Measurements from ENCODE around the gene CACNG6. TPM values are rescaled to one million over a fixed set of nuclear protein-coding genes. Genes with fewer than 3 reads are reported as not detected.

CACNG6 gene
- total RNA-seq, 2 experiments from 2014 or later = 1.2 to 4.9 TPM

GRCh38 chr19:54017261-54017660 is 25.8 kb downstream of the CACNG6 start:
- TF ChIP-seq, protein P1, sequence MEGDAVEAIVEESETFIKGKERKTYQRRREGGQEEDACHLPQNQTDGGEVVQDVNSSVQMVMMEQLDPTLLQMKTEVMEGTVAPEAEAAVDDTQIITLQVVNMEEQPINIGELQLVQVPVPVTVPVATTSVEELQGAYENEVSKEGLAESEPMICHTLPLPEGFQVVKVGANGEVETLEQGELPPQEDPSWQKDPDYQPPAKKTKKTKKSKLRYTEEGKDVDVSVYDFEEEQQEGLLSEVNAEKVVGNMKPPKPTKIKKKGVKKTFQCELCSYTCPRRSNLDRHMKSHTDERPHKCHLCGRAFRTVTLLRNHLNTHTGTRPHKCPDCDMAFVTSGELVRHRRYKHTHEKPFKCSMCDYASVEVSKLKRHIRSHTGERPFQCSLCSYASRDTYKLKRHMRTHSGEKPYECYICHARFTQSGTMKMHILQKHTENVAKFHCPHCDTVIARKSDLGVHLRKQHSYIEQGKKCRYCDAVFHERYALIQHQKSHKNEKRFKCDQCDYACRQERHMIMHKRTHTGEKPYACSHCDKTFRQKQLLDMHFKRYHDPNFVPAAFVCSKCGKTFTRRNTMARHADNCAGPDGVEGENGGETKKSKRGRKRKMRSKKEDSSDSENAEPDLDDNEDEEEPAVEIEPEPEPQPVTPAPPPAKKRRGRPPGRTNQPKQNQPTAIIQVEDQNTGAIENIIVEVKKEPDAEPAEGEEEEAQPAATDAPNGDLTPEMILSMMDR (conservative IDR thresholded peaks at IDR 0.05; ENCODE audit: low read length) = no peak
- no peak for TF ChIP-seq EZH2phosphoT487 (IDR thresholded peaks at IDR 0.05; ENCODE audit: borderline replicate concordance, low read depth, low read length)
- Histone ChIP-seq H3K9me3 (ENCODE audit: low read length) (no peaks in the 10 kb centered on the region), H2AFZ (ENCODE audit: low read length) (no peak overlapping the region), H3K4me3 (ENCODE audit: low read depth, low read length, poor library complexity, severe bottlenecking) (no peak overlapping the region), H3K4me1 (ENCODE audit: insufficient read depth, low read length, poor library complexity, severe bottlenecking) (no peaks in the 10 kb centered on the region), H3K4me2 (ENCODE audit: low read length) (no peak overlapping the region), H3K36me3 (ENCODE audit: insufficient read depth, low read length) (no peaks in the 10 kb centered on the region), H4K20me1 (ENCODE audit: insufficient read depth, low read length) (no peaks in the 10 kb centered on the region), H3K79me2 (ENCODE audit: insufficient read depth, low read depth, low read length) (no peaks in the 10 kb centered on the region), H3K9me2 (ENCODE audit: insufficient read depth, low read length) (no peaks in the 10 kb centered on the region), H3K27ac (ENCODE audit: low read depth, low read length, poor library complexity, severe bottlenecking) (no peak overlapping the region)
- POLR2A ChIA-PET = no interaction called here
- DNase-seq (ENCODE audit: low spot score) = no peak
- intact Hi-C loops (cut with micrococcal nuclease; ENCODE audit: unreplicated experiment) = no loop called here
- CTCF ChIA-PET (ENCODE audit: unreplicated experiment) = no interaction called here
- no TSS peak for BruUV-seq (replicated peaks)

GRCh38 chr19:54021363-54021762 is 29.9 kb downstream of the CACNG6 start:
- intact Hi-C loops (cut with micrococcal nuclease; ENCODE audit: unreplicated experiment) = loop anchor here (5.0 kb wide), 1 partner anchor 114 kb away; the partner anchor contains the start of gene CACNG7
- CTCF ChIA-PET (ENCODE audit: unreplicated experiment) = no interaction called here

DNA sequence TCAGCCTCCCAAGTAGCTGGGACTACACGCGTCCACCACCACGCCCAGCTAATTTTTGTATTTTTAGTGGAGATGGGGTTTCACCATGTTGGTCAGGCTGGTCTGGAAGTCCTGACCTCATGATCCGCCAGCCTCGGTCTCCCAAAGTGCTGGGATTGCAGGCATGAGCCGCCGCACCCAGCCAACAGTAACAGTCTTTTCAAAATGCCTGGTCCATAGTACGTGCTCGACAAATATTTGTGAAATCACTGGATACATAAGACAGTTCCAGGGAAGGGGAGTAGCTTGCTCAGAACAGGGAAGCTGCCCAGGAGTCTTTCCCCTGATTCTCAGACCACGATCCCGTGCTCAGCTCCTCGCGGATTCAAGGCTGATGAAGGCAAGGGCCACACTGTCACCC is 30.5 kb downstream of the CACNG6 start:
- no peaks in the 10 kb centered on the region for H3K36me3 ChIP-seq (ENCODE audit: insufficient read depth, low read length)
- H4K20me1 ChIP-seq (ENCODE audit: insufficient read depth, low read length) = no peaks in the 10 kb centered on the region
- CTCF ChIA-PET (ENCODE audit: unreplicated experiment) = no interaction called here
- H3K9me2 ChIP-seq (ENCODE audit: insufficient read depth, low read length) = no peaks in the 10 kb centered on the region
- peaks cover 4% of the 10 kb centered on the region for H3K4me1 ChIP-seq (ENCODE audit: insufficient read depth, low read length, poor library complexity, severe bottlenecking)
- H3K27ac ChIP-seq (ENCODE audit: low read depth, low read length, poor library complexity, severe bottlenecking) = no peak overlapping the region
- no peak overlapping the region for H3K4me2 ChIP-seq (ENCODE audit: low read length)
- intact Hi-C loops (cut with micrococcal nuclease; ENCODE audit: unreplicated experiment) = loop anchor here (5.0 kb wide), 1 partner anchor 115 kb away; the partner anchor contains the start of gene CACNG7
- no peak overlapping the region for H2AFZ ChIP-seq (ENCODE audit: low read length)
- TF ChIP-seq, protein P1 (conservative IDR thresholded peaks at IDR 0.05; ENCODE audit: low read length) = no peak
- no peak for TF ChIP-seq EZH2phosphoT487 (IDR thresholded peaks at IDR 0.05; ENCODE audit: borderline replicate concordance, low read depth, low read length)
- no peak for DNase-seq (ENCODE audit: low spot score)
- H3K9me3 ChIP-seq (ENCODE audit: low read length) = no peaks in the 10 kb centered on the region
- no peaks in the 10 kb centered on the region for H3K79me2 ChIP-seq (ENCODE audit: insufficient read depth, low read depth, low read length)
- POLR2A ChIA-PET = no interaction called here
- BruUV-seq (replicated peaks) = no TSS peak
- no peak overlapping the region for H3K4me3 ChIP-seq (ENCODE audit: low read depth, low read length, poor library complexity, severe bottlenecking)

More at GRCh38 chr19:54021363-54021762, 29.9 kb downstream of the CACNG6 start:
- no peaks in the 10 kb centered on the region for H3K9me2 ChIP-seq (ENCODE audit: insufficient read depth, low read length)
- no TSS peak for BruUV-seq (replicated peaks)
- H3K27ac ChIP-seq (ENCODE audit: low read depth, low read length, poor library complexity, severe bottlenecking) = no peak overlapping the region
- no peak overlapping the region for H3K4me3 ChIP-seq (ENCODE audit: low read depth, low read length, poor library complexity, severe bottlenecking)
- no peak overlapping the region for H2AFZ ChIP-seq (ENCODE audit: low read length)
- no peak for DNase-seq (ENCODE audit: low spot score)
- no peak overlapping the region for H3K4me2 ChIP-seq (ENCODE audit: low read length)
- no peaks in the 10 kb centered on the region for H3K9me3 ChIP-seq (ENCODE audit: low read length)
- no peaks in the 10 kb centered on the region for H4K20me1 ChIP-seq (ENCODE audit: insufficient read depth, low read length)
- POLR2A ChIA-PET = no interaction called here
- peaks cover 4% of the 10 kb centered on the region for H3K4me1 ChIP-seq (ENCODE audit: insufficient read depth, low read length, poor library complexity, severe bottlenecking)
- H3K36me3 ChIP-seq (ENCODE audit: insufficient read depth, low read length) = no peaks in the 10 kb centered on the region
- no peaks in the 10 kb centered on the region for H3K79me2 ChIP-seq (ENCODE audit: insufficient read depth, low read depth, low read length)
- TF ChIP-seq, protein P1 (conservative IDR thresholded peaks at IDR 0.05; ENCODE audit: low read length) = no peak
- no peak for TF ChIP-seq EZH2phosphoT487 (IDR thresholded peaks at IDR 0.05; ENCODE audit: borderline replicate concordance, low read depth, low read length)
